CD4-positive, alpha-beta memory T cell (primary cell): Measurements from ENCODE around the gene SMC5. TPM values are rescaled to one million over a fixed set of nuclear protein-coding genes. Genes with fewer than 3 reads are reported as not detected.

ENCODE experiments used
- CTCF ChIA-PET: fragments of 350-600 bp; sonication (Branson Sonifier 250); formaldehyde crosslinking; loops from one replicate; lab custom pipeline; 2021; ENCODE audit warnings: inconsistent platforms; ENCODE audit not compliant: partially characterized antibody; lab: Charles Lee
- POLR2A ChIA-PET: fragments of 350-600 bp; sonication (Branson Sonifier 250); formaldehyde crosslinking; loops from one replicate; lab custom pipeline; 2021; ENCODE audit not compliant: partially characterized antibody; lab: Charles Lee
- DNase-seq, 5 donors: peaks; one replicate each; pipeline versions ENCODE4 v3.0.0 to v3.0.0-alpha.2; 2020 to 2022; ENCODE audit warnings: mixed read lengths in 1 of 5
- H3K27ac ChIP-seq: one replicate; pipeline ENCODE4 v1.7.0; 2013; ENCODE audit warnings: low read depth, low read length
- H3K27me3 ChIP-seq: 2 replicates; pipeline ENCODE4 v1.7.0; 2013; ENCODE audit warnings: mild to moderate bottlenecking, low read length, moderate library complexity; ENCODE audit not compliant: insufficient read depth
- H3K36me3 ChIP-seq: 2 replicates; pipeline ENCODE4 v1.7.0; 2013; ENCODE audit warnings: mild to moderate bottlenecking, low read length, moderate library complexity; ENCODE audit not compliant: insufficient read depth
- H3K4me1 ChIP-seq: 2 replicates; pipeline ENCODE4 v1.7.0; 2013; ENCODE audit warnings: mild to moderate bottlenecking, low read length, moderate library complexity; ENCODE audit not compliant: insufficient read depth
- H3K4me3 ChIP-seq, 2 donors: one replicate each; pipeline ENCODE4 v1.7.0; 2013; ENCODE audit warnings: low read length in 2 of 2, mild to moderate bottlenecking in 1 of 2
- H3K9me3 ChIP-seq, 2 donors: one replicate each; pipeline ENCODE4 v1.7.0; 2013; ENCODE audit warnings: low read length in 2 of 2, control low read depth in 1 of 2; ENCODE audit not compliant: control insufficient read depth in 1 of 2
- H3K27ac Mint-ChIP-seq, 7 donors: one replicate each; pipeline ENCODE4 v1.8.0; 2020 to 2021; ENCODE audit warnings: mixed read lengths in 7 of 7, mild to moderate bottlenecking in 6 of 7, inconsistent platforms in 3 of 7, moderate library complexity in 3 of 7
- H3K27me3 Mint-ChIP-seq, 2 donors: one replicate each; pipeline ENCODE4 v1.8.0; 2020 to 2021; ENCODE audit warnings: mixed read lengths in 2 of 2
- H3K36me3 Mint-ChIP-seq, 2 donors: one replicate each; pipeline ENCODE4 v1.8.0; 2020 to 2021; ENCODE audit warnings: mixed read lengths in 2 of 2, inconsistent platforms in 1 of 2, mild to moderate bottlenecking in 1 of 2
- H3K4me1 Mint-ChIP-seq, 4 donors: one replicate each; pipeline ENCODE4 v1.8.0; 2020 to 2021; ENCODE audit warnings: mixed read lengths in 4 of 4, mild to moderate bottlenecking in 1 of 4
- H3K4me3 Mint-ChIP-seq, 8 donors: one replicate each; pipeline ENCODE4 v1.8.0; 2020 to 2021; ENCODE audit warnings: mixed read lengths in 8 of 8, mild to moderate bottlenecking in 7 of 8, moderate library complexity in 6 of 8, inconsistent platforms in 3 of 8
- H3K9me3 Mint-ChIP-seq, 8 donors: one replicate each; pipeline ENCODE4 v1.8.0; 2020 to 2021; ENCODE audit warnings: mixed read lengths in 8 of 8, mild to moderate bottlenecking in 5 of 8, inconsistent platforms in 3 of 8, moderate library complexity in 1 of 8
- intact Hi-C: fragments of 100-400 bp; cut with micrococcal nuclease; formaldehyde crosslinking; loops from one replicate; pipeline ENCODE4 v1.15.1; 2023
- polyA plus RNA-seq, 2 donors: library from polyadenylated mRNA; unstranded; fragments of 300-500 nt; fragmentation: Illumina TruSeq; gene quantifications; one replicate each; pipeline ENCODE4 v1.2.3, GENCODE V29; 2021
- total RNA-seq, 2 experiments: library from RNA; stranded (reverse); gene quantifications; one replicate each; pipeline ENCODE4 v1.2.3, GENCODE V29; 2021

SMC5 gene
- total and polyA plus RNA-seq, 4 experiments from 2014 or later = 11.8 to 48.3 (median 34.3) TPM

DNA sequence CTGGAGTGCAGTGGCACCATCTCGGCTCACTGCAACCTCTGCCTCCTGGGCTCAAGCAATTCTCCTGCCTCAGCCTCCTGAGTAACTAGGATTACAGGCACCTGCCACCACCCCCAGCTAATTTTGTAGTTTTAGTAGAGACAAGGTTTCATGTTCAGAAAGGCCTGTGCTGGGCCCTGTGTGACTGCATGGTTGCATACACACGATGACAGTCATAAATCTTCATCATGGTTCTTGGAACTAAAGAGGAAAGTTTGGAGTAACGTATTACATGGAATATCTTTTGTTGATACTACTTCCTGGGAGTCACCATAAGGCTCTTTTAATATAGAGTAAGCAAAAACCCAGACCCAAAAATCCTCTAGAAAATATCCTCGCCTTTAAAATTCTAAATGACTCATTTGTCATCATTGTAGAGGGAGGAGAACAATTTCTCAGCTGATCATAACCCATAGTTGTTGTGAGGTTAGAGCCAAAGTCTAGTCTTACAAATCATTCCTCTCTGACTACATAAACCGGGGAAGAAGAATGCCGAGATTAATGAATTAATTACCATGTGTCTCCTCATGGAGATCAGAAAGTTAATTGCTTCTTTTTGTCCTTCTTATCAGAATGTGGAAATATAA is 108.6 kb downstream of the SMC5 start:
- no peak overlapping the region for H3K27ac ChIP-seq
- ChIA-PET POLR2A (no interaction called here), CTCF (interaction anchor here (1.0 to 2.4 kb wide), 4 partner anchors 54 to 239 kb away, joined by 3 to 9 read pairs (median 3); no protein-coding TSS in a partner anchor)
- no peaks in the 10 kb centered on the region for H3K9me3 ChIP-seq
- no peaks in the 10 kb centered on the region for H3K4me1 ChIP-seq
- Mint-ChIP-seq H3K27ac (peak overlapping the region in 1 of 7 donors; percentile 36), H3K27me3 (no peaks in the 10 kb centered on the region), H3K36me3 (peaks cover 0 to 10% of the 10 kb centered on the region in 2 donors), H3K9me3 (peaks cover 0 to under 1% (median 0%) of the 10 kb centered on the region in 8 donors), H3K4me1 (no peaks in the 10 kb centered on the region), H3K4me3 (no peak overlapping the region)
- no peaks in the 10 kb centered on the region for H3K36me3 ChIP-seq
- no peak for DNase-seq
- H3K4me3 ChIP-seq = no peak overlapping the region
- H3K27me3 ChIP-seq = no peaks in the 10 kb centered on the region
- intact Hi-C loops = no loop called here

DNA sequence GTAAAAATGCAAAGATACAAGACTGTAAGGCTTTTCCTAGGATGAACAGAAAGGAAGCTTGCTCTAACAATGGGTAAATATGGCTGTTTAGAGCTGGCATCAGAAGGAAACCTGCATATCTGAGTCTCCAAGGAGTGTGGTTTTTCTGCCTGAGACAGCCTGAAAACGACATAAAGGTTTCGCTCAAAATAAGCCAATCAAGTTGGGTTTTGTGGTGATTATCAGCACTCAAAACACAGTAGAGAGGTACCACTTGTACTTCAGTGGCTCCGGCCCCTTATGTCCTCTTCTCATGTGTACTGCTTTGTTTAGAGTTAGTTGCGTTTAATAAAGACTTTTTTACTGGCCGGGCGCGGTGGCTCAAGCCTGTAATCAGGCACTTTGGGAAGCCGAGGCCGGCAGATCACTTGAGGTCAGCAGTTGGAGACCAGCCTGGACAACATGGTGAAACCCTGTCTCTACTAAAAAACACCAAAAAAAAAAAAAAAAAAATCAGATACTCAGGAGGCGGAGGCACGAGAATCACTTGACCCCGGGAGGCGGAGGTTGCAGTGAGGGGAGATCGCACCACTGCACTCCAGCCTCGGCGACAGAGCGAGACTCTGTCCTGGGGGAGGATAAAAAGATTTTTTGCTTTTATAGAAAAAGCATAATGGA is 116.3 kb downstream of the SMC5 start:
- ChIA-PET POLR2A (no interaction called here), CTCF (interaction anchor here (1.0 kb wide), 1 partner anchor 228 kb away, joined by 3 read pairs; no protein-coding TSS in a partner anchor)
- Mint-ChIP-seq H3K4me1 (peaks cover 0 to 2% (median under 1%) of the 10 kb centered on the region in 4 donors), H3K27me3 (no peaks in the 10 kb centered on the region), H3K27ac (peak overlapping the region in 2 of 7 donors; percentile 24 to 57), H3K36me3 (no peaks in the 10 kb centered on the region), H3K4me3 (no peak overlapping the region), H3K9me3 (peaks cover 0 to 3% (median 0%) of the 10 kb centered on the region in 8 donors)
- DNase-seq = no peak
- H3K36me3 ChIP-seq = no peaks in the 10 kb centered on the region
- H3K4me1 ChIP-seq = no peaks in the 10 kb centered on the region
- intact Hi-C loops = loop anchor here (5.0 kb wide), 1 partner anchor 37 kb away; the partner anchor contains the start of gene KLF9
- H3K9me3 ChIP-seq = no peaks in the 10 kb centered on the region
- no peak overlapping the region for H3K4me3 ChIP-seq
- H3K27me3 ChIP-seq = no peaks in the 10 kb centered on the region
- H3K27ac ChIP-seq = no peak overlapping the region

GRCh38 chr9:70382046-70382708 is 123.4 kb downstream of the SMC5 start:
- H3K4me1 ChIP-seq = no peaks in the 10 kb centered on the region
- H3K27me3 Mint-ChIP-seq = no peaks in the 10 kb centered on the region
- no peak overlapping the region for H3K4me3 ChIP-seq
- POLR2A ChIA-PET = no interaction called here
- H3K9me3 Mint-ChIP-seq = peaks cover 0 to 5% (median 0%) of the 10 kb centered on the region in 8 donors
- no peak for DNase-seq
- H3K4me1 Mint-ChIP-seq = peaks cover 1 to 9% (median 4%) of the 10 kb centered on the region in 4 donors
- H3K27ac Mint-ChIP-seq = peak overlapping the region in 2 of 7 donors; percentile 2 to 10
- H3K27ac ChIP-seq = no peak overlapping the region
- intact Hi-C loops = no loop called here
- H3K9me3 ChIP-seq = no peaks in the 10 kb centered on the region
- H3K4me3 Mint-ChIP-seq = no peak overlapping the region
- peaks cover 23 to 37% of the 10 kb centered on the region in 2 donors for H3K36me3 Mint-ChIP-seq
- CTCF ChIA-PET = no interaction called here
- H3K36me3 ChIP-seq = peaks cover 8% of the 10 kb centered on the region
- no peaks in the 10 kb centered on the region for H3K27me3 ChIP-seq

- peak overlapping the region in 3 of 7 donors; percentile 5 to 26 (median 21) for H3K27ac Mint-ChIP-seq
- CTCF ChIA-PET = no interaction called here
These were observed 124.2 kb downstream of the SMC5 start for GRCh38 chr9:70382709-70383605.

GRCh38 chr9:70385426-70385825 is 126.6 kb downstream of the SMC5 start:
- Histone ChIP-seq H3K36me3 (peaks cover 8% of the 10 kb centered on the region), H3K27ac (no peak overlapping the region), H3K9me3 (no peaks in the 10 kb centered on the region), H3K4me1 (peaks cover 13% of the 10 kb centered on the region), H3K4me3 (no peak overlapping the region), H3K27me3 (no peaks in the 10 kb centered on the region)
- no peaks in the 10 kb centered on the region for H3K27me3 Mint-ChIP-seq
- no peak for DNase-seq
- no peak overlapping the region for H3K27ac Mint-ChIP-seq
- peaks cover 0 to 5% (median 0%) of the 10 kb centered on the region in 8 donors for H3K9me3 Mint-ChIP-seq
- H3K36me3 Mint-ChIP-seq = peaks cover 31 to 51% of the 10 kb centered on the region in 2 donors
- ChIA-PET POLR2A (no interaction called here), CTCF (no interaction called here)
- intact Hi-C loops = no loop called here
- H3K4me1 Mint-ChIP-seq = peaks cover 16 to 36% (median 29%) of the 10 kb centered on the region in 4 donors
- H3K4me3 Mint-ChIP-seq = no peak overlapping the region

More at GRCh38 chr9:70382709-70383605, 124.2 kb downstream of the SMC5 start:
- Histone ChIP-seq H3K27ac (no peak overlapping the region), H3K27me3 (no peaks in the 10 kb centered on the region), H3K4me1 (no peaks in the 10 kb centered on the region), H3K9me3 (no peaks in the 10 kb centered on the region), H3K4me3 (no peak overlapping the region), H3K36me3 (peaks cover 8% of the 10 kb centered on the region)
- DNase-seq = no peak
- Mint-ChIP-seq H3K27me3 (no peaks in the 10 kb centered on the region), H3K36me3 (peaks cover 30 to 43% of the 10 kb centered on the region in 2 donors), H3K4me1 (peaks cover 6 to 16% (median 9%) of the 10 kb centered on the region in 4 donors), H3K9me3 (peaks cover 0 to 5% (median 0%) of the 10 kb centered on the region in 8 donors), H3K4me3 (peak overlapping the region in 1 of 8 donors; percentile 22)
- POLR2A ChIA-PET = no interaction called here
- intact Hi-C loops = no loop called here

DNA sequence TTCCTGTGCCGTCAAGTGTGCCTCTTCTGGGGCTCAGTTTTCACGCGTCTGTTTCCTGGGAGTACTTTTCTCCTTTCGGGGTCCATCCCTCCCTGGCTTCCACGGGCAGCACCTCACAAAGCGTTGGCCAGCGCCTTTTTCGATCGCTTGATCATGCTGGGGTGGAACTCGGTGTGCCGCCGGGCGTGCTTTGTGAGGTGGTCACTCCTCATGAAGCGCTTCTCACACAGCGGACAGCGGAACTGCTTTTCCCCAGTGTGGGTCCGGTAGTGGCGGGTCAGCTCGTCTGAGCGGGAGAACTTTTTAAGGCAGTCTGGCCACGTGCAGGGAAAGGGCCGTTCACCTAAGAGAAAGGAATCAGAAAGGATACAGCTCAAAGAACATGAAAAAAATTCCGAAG is 128.9 kb downstream of the SMC5 start:
- no peaks in the 10 kb centered on the region for H3K9me3 ChIP-seq
- no peak overlapping the region for H3K4me3 Mint-ChIP-seq
- H3K4me1 ChIP-seq = peaks cover 36% of the 10 kb centered on the region
- CTCF ChIA-PET = no interaction called here
- POLR2A ChIA-PET = no interaction called here
- H3K4me1 Mint-ChIP-seq = peaks cover 34 to 56% (median 49%) of the 10 kb centered on the region in 4 donors
- H3K36me3 Mint-ChIP-seq = peaks cover 31 to 48% of the 10 kb centered on the region in 2 donors
- H3K4me3 ChIP-seq = no peak overlapping the region
- H3K27me3 ChIP-seq = no peaks in the 10 kb centered on the region
- intact Hi-C loops = no loop called here
- no peaks in the 10 kb centered on the region for H3K27me3 Mint-ChIP-seq
- H3K27ac Mint-ChIP-seq = no peak overlapping the region
- peaks cover 8% of the 10 kb centered on the region for H3K36me3 ChIP-seq
- H3K27ac ChIP-seq = no peak overlapping the region
- no peak for DNase-seq
- H3K9me3 Mint-ChIP-seq = peaks cover 0 to 3% (median 0%) of the 10 kb centered on the region in 8 donors
